ENCODE data around the gene C11orf86. TPM values are rescaled to one million over a fixed set of nuclear protein-coding genes. Genes with fewer than 3 reads are reported as not detected.
"Not testable (repeated sequence)": the region's sequence is repeated elsewhere in the genome, so short reads cannot be mapped to it uniquely, and the experiment has no call there.

The C11orf86 gene
- total RNA-seq, 1 donor from 2014 or later, result not detected

DNA sequence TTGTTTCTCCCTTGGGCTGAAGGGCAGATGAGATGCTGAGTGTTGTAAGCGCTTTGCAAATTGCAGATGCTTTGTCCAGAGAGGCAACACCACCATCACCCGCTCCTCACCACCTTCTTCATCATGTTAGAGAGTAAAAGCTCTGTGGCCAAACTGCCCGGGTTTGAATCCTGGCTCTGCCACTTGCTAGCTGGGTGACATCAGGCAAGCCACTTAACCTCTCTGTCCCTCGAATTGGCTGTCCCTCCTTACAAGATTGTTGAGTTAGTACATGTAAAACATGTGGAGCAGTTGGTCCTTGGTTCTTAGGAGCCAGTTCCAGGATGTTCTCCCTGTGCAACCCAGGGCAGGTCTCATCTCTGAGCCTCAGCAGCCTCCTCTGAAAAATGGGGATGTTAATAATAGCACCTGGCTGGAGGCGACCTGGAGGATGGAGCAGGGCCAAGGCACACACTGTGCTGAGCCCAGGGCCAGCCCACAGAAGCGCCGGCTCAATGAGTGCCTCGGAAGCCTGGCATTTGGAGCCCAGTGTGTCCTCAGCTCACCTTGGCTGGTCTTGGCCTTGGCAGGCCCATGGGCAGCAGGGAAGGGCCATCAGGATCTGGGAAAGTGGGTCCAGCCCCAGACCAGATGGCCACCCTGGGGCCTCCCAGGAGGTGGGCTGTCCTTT is 10.5 kb downstream of the C11orf86 start:
- H3K36me3 Mint-ChIP-seq (ENCODE audit: low read depth), result no peaks in the 10 kb centered on the region
- H3K9me3 Mint-ChIP-seq, result no peaks in the 10 kb centered on the region
- peaks cover 4% of the 10 kb centered on the region for H3K27me3 Mint-ChIP-seq (ENCODE audit: low read depth)
- no peaks in the 10 kb centered on the region for H3K4me1 Mint-ChIP-seq (ENCODE audit: low read depth)
- DNase-seq (ENCODE audit: low spot score), result no peak
- no peak overlapping the region for H3K27ac Mint-ChIP-seq
- intact Hi-C loops (cut with micrococcal nuclease), result no loop called here
- no peak overlapping the region for H3K4me3 Mint-ChIP-seq (ENCODE audit: low read depth)

DNA sequence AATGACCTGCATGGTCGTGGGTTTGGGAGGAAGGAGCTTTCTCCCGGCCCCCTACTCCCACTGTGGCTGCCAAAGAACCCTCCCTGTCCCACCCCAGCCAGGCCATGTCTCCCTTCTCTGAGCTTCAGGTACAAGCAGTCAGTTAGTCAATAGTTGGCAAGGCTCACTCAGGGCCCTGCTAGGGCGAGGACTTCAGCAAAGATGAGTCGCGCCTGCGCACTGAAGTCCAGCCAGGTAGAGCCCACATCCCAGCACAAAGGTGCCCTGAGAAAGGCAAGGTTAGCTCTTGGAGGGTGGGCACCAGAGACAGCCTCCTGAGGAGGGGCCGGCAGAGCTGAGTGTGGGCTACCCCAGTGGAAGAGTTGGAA is 11.1 kb downstream of the C11orf86 start:
- H3K9me3 Mint-ChIP-seq, result no peaks in the 10 kb centered on the region
- peaks cover 4% of the 10 kb centered on the region for H3K27me3 Mint-ChIP-seq (ENCODE audit: low read depth)
- no peak overlapping the region for H3K27ac Mint-ChIP-seq
- H3K4me1 Mint-ChIP-seq (ENCODE audit: low read depth), result no peaks in the 10 kb centered on the region
- no peak overlapping the region for H3K4me3 Mint-ChIP-seq (ENCODE audit: low read depth)
- no peak for DNase-seq (ENCODE audit: low spot score)
- no peaks in the 10 kb centered on the region for H3K36me3 Mint-ChIP-seq (ENCODE audit: low read depth)
- intact Hi-C loops (cut with micrococcal nuclease), result no loop called here

DNA sequence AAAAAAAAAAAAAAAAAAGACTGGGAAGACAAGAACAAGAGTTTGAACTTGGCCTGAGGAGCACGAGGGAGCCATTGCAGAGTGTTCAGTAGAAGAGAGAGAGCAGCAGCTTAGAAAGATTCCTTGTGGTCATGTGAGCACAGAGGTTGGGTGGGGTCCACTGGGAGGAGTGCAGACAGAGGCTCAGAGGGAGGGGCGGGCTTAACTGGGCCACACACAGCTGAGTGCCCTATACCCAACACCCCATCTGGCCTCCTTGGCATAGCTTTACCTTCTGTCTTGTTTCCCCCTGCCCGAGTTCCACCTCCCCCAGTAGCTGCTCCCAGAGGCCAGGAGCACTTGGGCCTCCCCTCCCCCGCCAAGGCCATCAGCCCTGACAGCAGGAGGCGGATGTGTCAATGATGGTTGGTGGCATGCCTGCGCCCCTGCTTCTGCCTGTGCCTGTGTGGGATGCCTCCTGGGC is 12.1 kb downstream of the C11orf86 start:
- Mint-ChIP-seq H3K27me3 (ENCODE audit: low read depth) (peaks cover 8% of the 10 kb centered on the region), H3K9me3 (no peaks in the 10 kb centered on the region), H3K4me3 (ENCODE audit: low read depth) (no peak overlapping the region), H3K27ac (no peak overlapping the region), H3K4me1 (ENCODE audit: low read depth) (no peaks in the 10 kb centered on the region), H3K36me3 (ENCODE audit: low read depth) (no peaks in the 10 kb centered on the region)
- no peak for DNase-seq (ENCODE audit: low spot score)
- intact Hi-C loops (cut with micrococcal nuclease), result no loop called here

GRCh38 chr11:66987924-66988637 is 13.0 kb downstream of the C11orf86 start:
- H3K27ac Mint-ChIP-seq, result no peak overlapping the region
- H3K27me3 Mint-ChIP-seq (ENCODE audit: low read depth), result peaks cover 4% of the 10 kb centered on the region
- H3K4me3 Mint-ChIP-seq (ENCODE audit: low read depth), result no peak overlapping the region
- intact Hi-C loops (cut with micrococcal nuclease), result no loop called here
- H3K36me3 Mint-ChIP-seq (ENCODE audit: low read depth), result no peaks in the 10 kb centered on the region
- H3K4me1 Mint-ChIP-seq (ENCODE audit: low read depth), result no peaks in the 10 kb centered on the region
- H3K9me3 Mint-ChIP-seq, result no peaks in the 10 kb centered on the region
- no peak for DNase-seq (ENCODE audit: low spot score)

DNA sequence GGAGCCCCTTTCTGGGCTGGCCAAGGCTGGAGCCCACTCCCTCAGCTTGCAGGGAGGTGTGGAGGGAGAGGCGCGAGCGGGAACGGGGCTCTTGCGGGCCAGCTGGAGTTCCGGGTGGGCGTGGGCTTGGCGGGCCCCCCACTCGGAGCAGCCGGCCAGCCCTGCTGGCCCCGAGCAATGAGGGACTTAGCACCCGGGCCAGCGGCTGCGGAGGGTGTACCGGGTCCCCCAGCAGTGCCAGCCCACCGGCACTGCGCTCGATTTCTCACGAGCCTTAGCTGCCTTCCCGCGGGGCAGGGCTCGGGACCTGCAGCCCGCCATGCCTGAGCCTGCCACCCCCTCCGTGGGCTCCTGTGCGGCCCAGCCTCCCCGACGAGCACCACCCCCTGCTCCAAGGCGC is 13.6 kb downstream of the C11orf86 start:
- intact Hi-C loops (cut with micrococcal nuclease); H3K27me3 Mint-ChIP-seq (ENCODE audit: low read depth); H3K4me3 Mint-ChIP-seq (ENCODE audit: low read depth); H3K27ac Mint-ChIP-seq; DNase-seq (ENCODE audit: low spot score); H3K36me3 Mint-ChIP-seq (ENCODE audit: low read depth); H3K9me3 Mint-ChIP-seq; H3K4me1 Mint-ChIP-seq (ENCODE audit: low read depth): not testable (repeated sequence)

GRCh38 chr11:66989360-66989759 is 14.3 kb downstream of the C11orf86 start:
- DNase-seq (ENCODE audit: low spot score); H3K27me3 Mint-ChIP-seq (ENCODE audit: low read depth); H3K4me1 Mint-ChIP-seq (ENCODE audit: low read depth); H3K4me3 Mint-ChIP-seq (ENCODE audit: low read depth); H3K27ac Mint-ChIP-seq; intact Hi-C loops (cut with micrococcal nuclease); H3K36me3 Mint-ChIP-seq (ENCODE audit: low read depth); H3K9me3 Mint-ChIP-seq: not testable (repeated sequence)

- Mint-ChIP-seq H3K36me3 (ENCODE audit: low read depth) (no peaks in the 10 kb centered on the region), H3K9me3 (no peaks in the 10 kb centered on the region), H3K27ac (no peak overlapping the region), H3K27me3 (ENCODE audit: low read depth) (peaks cover 4% of the 10 kb centered on the region), H3K4me3 (ENCODE audit: low read depth) (no peak overlapping the region), H3K4me1 (ENCODE audit: low read depth) (no peaks in the 10 kb centered on the region)
- intact Hi-C loops (cut with micrococcal nuclease), result no loop called here
- DNase-seq (ENCODE audit: low spot score), result no peak
Measured at GRCh38 chr11:66992041-66992440, 16.9 kb downstream of the C11orf86 start.

DNA sequence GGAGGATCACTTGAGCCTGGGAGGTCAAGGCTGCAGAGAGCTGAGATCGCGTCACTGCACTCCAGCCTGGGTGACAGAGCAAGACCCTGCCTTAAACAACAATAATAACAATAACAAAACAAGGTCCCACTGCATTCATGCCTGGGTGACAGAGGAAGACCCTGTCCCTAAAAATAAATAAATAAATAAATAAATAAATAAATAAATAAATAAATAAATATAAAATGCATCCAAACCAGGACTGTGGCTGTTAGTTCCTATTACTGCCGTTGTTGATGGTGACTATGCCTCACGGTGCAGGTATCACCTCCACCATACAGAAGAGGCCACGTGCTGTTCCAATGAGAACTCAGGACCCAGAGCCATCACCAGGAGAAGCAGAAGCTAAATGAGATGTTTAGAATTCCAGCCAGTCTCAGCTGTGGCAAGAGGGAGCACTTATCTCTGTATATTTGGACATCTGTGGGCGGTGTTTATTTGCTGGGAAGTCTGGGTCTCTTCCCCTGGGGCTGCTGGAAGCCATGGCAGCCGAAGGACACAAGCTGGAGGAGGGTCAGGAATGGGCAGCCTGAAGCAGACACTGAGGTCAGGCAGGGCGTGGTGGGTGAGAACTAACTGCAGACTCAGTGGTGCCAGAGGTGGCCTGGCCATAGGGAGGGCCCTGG is 21.6 kb downstream of the C11orf86 start:
- no peaks in the 10 kb centered on the region for H3K4me1 Mint-ChIP-seq (ENCODE audit: low read depth)
- intact Hi-C loops (cut with micrococcal nuclease), result no loop called here
- no peaks in the 10 kb centered on the region for H3K36me3 Mint-ChIP-seq (ENCODE audit: low read depth)
- no peak for DNase-seq (ENCODE audit: low spot score)
- no peak overlapping the region for H3K4me3 Mint-ChIP-seq (ENCODE audit: low read depth)
- peaks cover 8% of the 10 kb centered on the region for H3K27me3 Mint-ChIP-seq (ENCODE audit: low read depth)
- no peaks in the 10 kb centered on the region for H3K9me3 Mint-ChIP-seq
- H3K27ac Mint-ChIP-seq, result no peak overlapping the region

DNA sequence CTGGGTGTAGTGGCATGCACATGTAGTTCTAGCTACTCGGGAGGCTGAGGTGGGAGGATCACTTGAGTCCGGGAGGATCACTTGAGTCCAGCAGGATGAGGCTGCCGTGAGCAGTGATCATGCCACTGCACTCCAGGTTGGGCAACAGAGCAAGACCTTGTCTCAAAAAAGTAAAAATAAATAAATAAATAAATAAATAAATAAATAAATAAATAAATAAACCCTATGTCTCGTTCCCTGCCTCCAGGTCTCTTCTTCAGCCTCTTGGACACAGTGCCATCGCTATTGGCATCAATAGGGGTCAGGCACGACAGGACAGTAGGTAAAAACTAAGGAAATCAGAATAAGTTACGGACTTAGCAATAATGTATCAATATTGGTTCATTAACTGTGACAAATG is 24.5 kb downstream of the C11orf86 start:
- no peak overlapping the region for H3K4me3 Mint-ChIP-seq (ENCODE audit: low read depth)
- peaks cover 5% of the 10 kb centered on the region for H3K27me3 Mint-ChIP-seq (ENCODE audit: low read depth)
- no peaks in the 10 kb centered on the region for H3K36me3 Mint-ChIP-seq (ENCODE audit: low read depth)
- no peak for DNase-seq (ENCODE audit: low spot score)
- intact Hi-C loops (cut with micrococcal nuclease), result no loop called here
- no peaks in the 10 kb centered on the region for H3K4me1 Mint-ChIP-seq (ENCODE audit: low read depth)
- H3K27ac Mint-ChIP-seq, result no peak overlapping the region
- H3K9me3 Mint-ChIP-seq, result no peaks in the 10 kb centered on the region

GRCh38 chr11:67001332-67001731 is 26.2 kb downstream of the C11orf86 start:
- Mint-ChIP-seq H3K4me1 (ENCODE audit: low read depth) (peaks cover 1% of the 10 kb centered on the region), H3K27me3 (ENCODE audit: low read depth) (peaks cover 5% of the 10 kb centered on the region), H3K27ac (no peak overlapping the region), H3K4me3 (ENCODE audit: low read depth) (no peak overlapping the region), H3K36me3 (ENCODE audit: low read depth) (no peaks in the 10 kb centered on the region), H3K9me3 (no peaks in the 10 kb centered on the region)
- DNase-seq (ENCODE audit: low spot score), result no peak
- intact Hi-C loops (cut with micrococcal nuclease), result no loop called here

GRCh38 chr11:67002297-67002913 is 27.3 kb downstream of the C11orf86 start:
- no peak for DNase-seq (ENCODE audit: low spot score)
- intact Hi-C loops (cut with micrococcal nuclease), result no loop called here
- Mint-ChIP-seq H3K4me3 (ENCODE audit: low read depth) (no peak overlapping the region), H3K4me1 (ENCODE audit: low read depth) (peaks cover 4% of the 10 kb centered on the region), H3K27me3 (ENCODE audit: low read depth) (peaks cover 5% of the 10 kb centered on the region), H3K36me3 (ENCODE audit: low read depth) (no peaks in the 10 kb centered on the region), H3K9me3 (no peaks in the 10 kb centered on the region), H3K27ac (no peak overlapping the region)

DNA sequence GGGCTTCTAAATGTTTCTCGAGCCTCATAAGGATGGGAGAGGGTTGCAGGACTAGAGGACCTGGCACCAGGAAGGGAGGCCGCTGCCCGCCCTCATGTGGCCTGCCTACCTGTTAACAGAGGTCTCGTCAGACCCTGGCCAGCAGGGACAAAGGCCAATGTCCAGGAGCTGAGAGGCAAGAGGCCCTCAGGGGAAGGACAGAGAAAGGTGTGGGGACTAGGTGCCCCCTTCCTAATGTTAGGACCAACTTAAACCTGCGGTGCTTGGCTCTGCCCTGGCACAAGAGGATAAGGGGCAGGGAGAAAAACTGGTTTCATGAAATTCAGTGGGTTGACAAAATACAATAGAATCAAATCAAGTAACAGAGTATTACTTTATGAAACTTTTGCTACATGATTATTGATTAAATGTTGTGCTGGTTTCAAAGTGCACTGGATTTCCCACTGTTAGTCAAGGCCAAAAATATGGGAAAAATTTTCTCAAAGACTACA is 27.9 kb downstream of the C11orf86 start:
- Mint-ChIP-seq H3K27ac (no peak overlapping the region), H3K27me3 (ENCODE audit: low read depth) (peaks cover 5% of the 10 kb centered on the region), H3K4me1 (ENCODE audit: low read depth) (peaks cover 4% of the 10 kb centered on the region), H3K4me3 (ENCODE audit: low read depth) (no peak overlapping the region), H3K36me3 (ENCODE audit: low read depth) (no peaks in the 10 kb centered on the region), H3K9me3 (no peaks in the 10 kb centered on the region)
- DNase-seq (ENCODE audit: low spot score), result no peak
- intact Hi-C loops (cut with micrococcal nuclease), result no loop called here

DNA sequence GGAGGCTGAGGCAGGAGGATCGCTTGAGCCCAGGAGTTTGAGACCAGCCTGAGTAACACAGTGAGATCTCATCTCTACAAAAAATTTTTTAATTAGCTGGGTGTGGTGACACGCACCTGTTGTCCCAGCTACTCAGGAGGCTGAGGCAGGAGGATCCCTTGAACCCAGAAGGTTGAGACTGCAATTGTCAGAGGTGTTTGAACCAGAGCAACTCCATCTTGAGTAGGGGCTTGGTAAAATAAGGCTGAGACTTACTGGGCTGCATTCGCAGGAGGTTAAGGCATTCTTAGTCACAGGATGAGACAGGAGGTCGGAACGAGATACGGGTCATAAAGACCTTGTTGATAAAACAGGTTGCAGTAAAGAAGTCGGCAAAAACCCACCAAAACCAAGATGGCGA is 30.1 kb downstream of the C11orf86 start:
- H3K9me3 Mint-ChIP-seq; intact Hi-C loops (cut with micrococcal nuclease): not testable (repeated sequence)

More for the DNA sequence above, 30.1 kb downstream of the C11orf86 start:
- not testable (repeated sequence) for H3K36me3 Mint-ChIP-seq (ENCODE audit: low read depth); DNase-seq (ENCODE audit: low spot score); H3K4me1 Mint-ChIP-seq (ENCODE audit: low read depth); H3K4me3 Mint-ChIP-seq (ENCODE audit: low read depth); H3K27ac Mint-ChIP-seq; H3K27me3 Mint-ChIP-seq (ENCODE audit: low read depth)

Data from activated T-helper 2 cell treated with anti-CD3 and anti-CD28 coated beads, Interferon-gamma antibody, Interleukin-2, Interleukin-4, amounts not matched to agents 10 μg/mL and 5 μg/mL and 100 μg/mL, durations not matched to agents 14 hours and 24 hours and 36 hours (primary cell).